Uterus (tissue), 2 donors: ENCODE measurements around the gene ERGIC1.

Experiments used
- POLR2A ChIP-seq, 2 donors: fragments of 450-650 bp; IDR thresholded peaks; one replicate each; pipeline ENCODE4 v1.6.1; 2016; ENCODE audit warnings: antibody characterized with exemption in 2 of 2, mild to moderate bottlenecking in 1 of 2, moderate library complexity in 1 of 2
- TF ChIP-seq, protein P1 (sequence below), 4 experiments: fragments of 200-600 bp in 2 of 4; fragments of 450-650 bp in 2 of 4; sonication (generic) in 2 of 4; IDR thresholded peaks; one replicate each; pipeline ENCODE4 v1.5.1; 2016 to 2019; ENCODE audit warnings: antibody characterized with exemption in 4 of 4, mild to moderate bottlenecking in 2 of 4, moderate library complexity in 1 of 4

DNA sequence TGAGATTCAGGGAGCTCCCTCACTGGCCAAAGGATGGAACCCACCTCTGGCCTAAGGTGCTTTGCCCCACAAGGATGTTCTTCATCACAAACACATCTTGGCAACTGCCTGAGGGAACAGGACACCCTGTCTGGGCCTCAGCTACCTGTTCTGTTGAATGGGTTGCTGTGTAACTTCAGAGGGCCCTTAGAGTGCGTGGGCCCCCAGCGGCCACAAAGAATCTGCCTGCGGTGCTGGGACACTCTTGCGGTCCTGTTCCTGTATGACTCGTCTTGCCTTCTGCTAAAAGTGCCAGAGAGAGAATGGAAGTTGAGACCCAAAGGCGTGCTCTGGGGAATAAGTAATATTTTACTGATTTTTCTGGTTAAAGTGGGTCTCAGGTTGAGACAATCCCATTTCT, 111.1 kb downstream of the ERGIC1 start:
- TF ChIP-seq, protein P1, sequence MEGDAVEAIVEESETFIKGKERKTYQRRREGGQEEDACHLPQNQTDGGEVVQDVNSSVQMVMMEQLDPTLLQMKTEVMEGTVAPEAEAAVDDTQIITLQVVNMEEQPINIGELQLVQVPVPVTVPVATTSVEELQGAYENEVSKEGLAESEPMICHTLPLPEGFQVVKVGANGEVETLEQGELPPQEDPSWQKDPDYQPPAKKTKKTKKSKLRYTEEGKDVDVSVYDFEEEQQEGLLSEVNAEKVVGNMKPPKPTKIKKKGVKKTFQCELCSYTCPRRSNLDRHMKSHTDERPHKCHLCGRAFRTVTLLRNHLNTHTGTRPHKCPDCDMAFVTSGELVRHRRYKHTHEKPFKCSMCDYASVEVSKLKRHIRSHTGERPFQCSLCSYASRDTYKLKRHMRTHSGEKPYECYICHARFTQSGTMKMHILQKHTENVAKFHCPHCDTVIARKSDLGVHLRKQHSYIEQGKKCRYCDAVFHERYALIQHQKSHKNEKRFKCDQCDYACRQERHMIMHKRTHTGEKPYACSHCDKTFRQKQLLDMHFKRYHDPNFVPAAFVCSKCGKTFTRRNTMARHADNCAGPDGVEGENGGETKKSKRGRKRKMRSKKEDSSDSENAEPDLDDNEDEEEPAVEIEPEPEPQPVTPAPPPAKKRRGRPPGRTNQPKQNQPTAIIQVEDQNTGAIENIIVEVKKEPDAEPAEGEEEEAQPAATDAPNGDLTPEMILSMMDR (IDR thresholded peaks at IDR 0.05) = no peak
- no peak for TF ChIP-seq POLR2A (IDR thresholded peaks at IDR 0.05)
